ENCODE data around the gene SFXN4. TPM values are rescaled to one million over a fixed set of nuclear protein-coding genes. Genes with fewer than 3 reads are reported as not detected.
A peak's percentile ranks its signal among the peaks of the same experiment; 100 is the strongest.
"Not testable (repeated sequence)": the region's sequence is repeated elsewhere in the genome, so short reads cannot be mapped to it uniquely, and the experiment has no call there.

Gene SFXN4
- polyA plus RNA-seq, 6 donors from 2014 or later: 11.0 to 17.1 (median 13.9) TPM

DNA sequence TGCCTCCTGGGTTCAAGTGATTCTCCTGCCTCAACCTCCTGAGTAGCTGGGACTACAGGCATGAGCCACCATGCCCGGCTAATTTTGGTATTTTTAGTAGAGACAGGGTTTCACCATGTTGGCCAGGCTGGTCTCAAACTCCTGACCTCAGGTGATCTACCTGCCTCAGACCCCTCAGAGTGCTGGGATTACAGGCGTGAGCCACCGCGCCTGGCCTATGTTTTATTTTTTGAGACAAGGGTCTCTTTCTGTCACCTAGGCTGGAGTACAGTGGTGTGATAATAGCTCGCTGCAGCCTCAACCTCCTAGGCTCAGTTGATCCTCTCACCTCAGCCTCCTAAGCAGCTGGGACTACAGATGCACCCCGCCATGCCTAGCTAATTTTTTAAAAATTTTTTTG is 13.9 kb downstream of the SFXN4 start:
- H3K36me3 Mint-ChIP-seq: peaks cover 8 to 12% of the 10 kb centered on the region in 2 donors
- H3K4me1 Mint-ChIP-seq; H3K4me3 Mint-ChIP-seq; DNase-seq; H3K27me3 Mint-ChIP-seq; ATAC-seq (ENCODE audit: low read depth in 2 of 2); H3K9me3 Mint-ChIP-seq; H3K27ac Mint-ChIP-seq: not testable (repeated sequence)

DNA sequence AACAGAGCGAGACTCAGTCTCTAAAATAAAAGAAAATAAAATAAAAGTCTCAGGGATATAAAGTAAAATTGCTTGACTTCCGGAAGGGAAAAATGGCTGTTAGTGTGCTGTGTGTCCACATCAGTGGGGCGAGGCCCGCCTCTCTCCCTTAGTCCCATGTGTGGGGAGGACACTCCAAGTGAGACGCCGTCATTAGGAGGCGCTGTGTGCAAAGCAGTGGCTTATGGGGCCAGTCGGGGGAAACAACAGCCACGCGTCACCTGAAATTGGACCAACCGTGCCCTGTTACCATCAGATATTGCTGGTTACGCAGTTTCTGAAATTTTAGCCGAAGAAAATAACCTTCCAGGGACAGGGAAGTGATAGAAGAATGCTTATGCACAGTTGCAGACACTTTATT is 15.8 kb downstream of the SFXN4 start:
- no peak overlapping the region for H3K27ac Mint-ChIP-seq
- H3K4me3 Mint-ChIP-seq: no peak overlapping the region
- peaks cover 0 to 3% (median 0%) of the 10 kb centered on the region in 7 donors for H3K9me3 Mint-ChIP-seq
- DNase-seq (no peak), ATAC-seq (ENCODE audit: low read depth in 2 of 2) (no peak)
- no peaks in the 10 kb centered on the region for H3K27me3 Mint-ChIP-seq
- H3K4me1 Mint-ChIP-seq: peaks cover 0 to 3% (median 0%) of the 10 kb centered on the region in 3 donors
- H3K36me3 Mint-ChIP-seq: peaks cover 5 to 8% of the 10 kb centered on the region in 2 donors

DNA sequence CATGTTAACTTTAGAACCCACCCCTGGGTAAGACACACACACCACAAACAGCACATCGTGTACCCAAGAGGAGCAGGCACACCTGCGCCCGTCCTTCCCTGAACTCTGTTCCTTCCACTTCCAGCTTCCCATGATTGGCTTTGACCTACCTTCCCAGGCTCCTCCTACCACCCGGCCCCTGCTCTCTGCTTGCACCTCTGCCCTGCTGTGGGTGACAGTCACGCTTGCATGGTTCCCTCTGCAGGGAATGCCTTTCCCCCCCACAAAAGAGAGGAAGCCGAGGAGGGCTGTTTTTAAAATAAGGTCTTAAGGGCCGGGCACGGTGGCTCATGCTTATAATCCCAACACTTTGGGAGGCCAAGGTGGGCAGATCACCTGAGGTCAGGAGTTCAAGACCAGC is 16.4 kb downstream of the SFXN4 start:
- DNase-seq: no peak
- peak overlapping the region in 1 of 6 donors; percentile 44 for H3K27ac Mint-ChIP-seq
- ATAC-seq (ENCODE audit: low read depth in 2 of 2): no peak
- no peaks in the 10 kb centered on the region for H3K27me3 Mint-ChIP-seq
- peaks cover 0 to 3% (median 0%) of the 10 kb centered on the region in 3 donors for H3K4me1 Mint-ChIP-seq
- H3K9me3 Mint-ChIP-seq: peaks cover 0 to 3% (median 0%) of the 10 kb centered on the region in 7 donors
- H3K36me3 Mint-ChIP-seq: peaks cover 5 to 8% of the 10 kb centered on the region in 2 donors
- no peak overlapping the region for H3K4me3 Mint-ChIP-seq

DNA sequence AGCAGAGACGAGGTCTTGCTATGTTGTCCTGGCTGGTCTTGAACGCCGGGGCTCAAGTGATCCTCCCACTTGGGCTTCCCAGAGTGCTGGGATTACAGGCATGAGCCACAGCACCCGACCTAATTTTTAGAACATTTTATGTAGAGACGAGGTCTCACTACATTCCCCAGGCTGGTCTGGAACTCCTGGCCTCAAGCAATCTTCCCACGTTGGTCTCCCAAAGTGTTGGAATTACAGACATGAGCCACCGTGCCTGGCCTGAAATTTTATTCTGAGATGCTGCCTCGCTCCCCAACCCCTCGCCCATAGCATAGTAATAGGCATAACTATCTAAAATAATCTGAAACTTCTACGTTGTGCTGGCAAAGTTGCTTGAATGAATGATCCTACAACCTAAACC is 21.9 kb downstream of the SFXN4 start:
- Mint-ChIP-seq H3K27me3 (no peaks in the 10 kb centered on the region), H3K4me1 (no peaks in the 10 kb centered on the region), H3K27ac (peak overlapping the region in 1 of 6 donors; percentile 14), H3K36me3 (no peaks in the 10 kb centered on the region), H3K4me3 (no peak overlapping the region), H3K9me3 (peaks cover 0 to 1% (median 0%) of the 10 kb centered on the region in 7 donors)
- ATAC-seq (ENCODE audit: low read depth in 2 of 2): no peak
- no peak for DNase-seq

DNA sequence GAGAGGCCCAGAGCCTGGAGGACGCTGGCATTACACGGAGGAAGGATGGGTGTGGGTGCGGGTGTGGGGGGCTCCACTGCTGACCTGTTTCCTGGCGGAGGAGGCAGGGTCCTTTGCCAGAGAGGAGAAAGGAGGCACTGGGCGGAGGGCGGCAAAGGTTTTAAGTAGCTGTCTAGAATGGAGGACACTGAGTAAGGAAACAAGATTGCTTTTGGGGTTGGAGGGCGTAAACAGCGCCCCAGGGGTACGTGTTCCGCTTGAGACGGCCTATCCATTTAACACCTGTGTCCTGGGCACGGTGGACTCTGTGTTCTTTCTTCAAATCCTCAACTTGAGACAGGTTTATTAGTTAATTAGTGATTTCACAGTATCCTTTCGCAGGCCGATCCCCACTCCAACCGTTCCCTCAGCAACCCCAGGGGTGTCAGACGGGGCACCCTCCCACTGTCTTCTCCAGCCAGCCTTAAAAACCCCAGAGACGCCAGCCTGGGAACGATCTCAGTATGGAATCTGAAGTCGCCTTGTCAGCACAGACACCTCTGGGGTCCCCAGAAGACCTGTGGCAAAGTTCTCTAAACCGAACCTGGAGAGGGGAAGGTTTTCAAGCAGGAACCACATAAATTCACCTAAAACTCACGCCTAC is 24.8 kb downstream of the SFXN4 start:
- H3K4me1 Mint-ChIP-seq: no peaks in the 10 kb centered on the region
- no peak overlapping the region for H3K27ac Mint-ChIP-seq
- ATAC-seq (ENCODE audit: low read depth in 2 of 2) (no peak), DNase-seq (no peak)
- H3K27me3 Mint-ChIP-seq: no peaks in the 10 kb centered on the region
- peaks cover 0 to 1% (median 0%) of the 10 kb centered on the region in 7 donors for H3K9me3 Mint-ChIP-seq
- no peak overlapping the region for H3K4me3 Mint-ChIP-seq
- no peaks in the 10 kb centered on the region for H3K36me3 Mint-ChIP-seq

DNA sequence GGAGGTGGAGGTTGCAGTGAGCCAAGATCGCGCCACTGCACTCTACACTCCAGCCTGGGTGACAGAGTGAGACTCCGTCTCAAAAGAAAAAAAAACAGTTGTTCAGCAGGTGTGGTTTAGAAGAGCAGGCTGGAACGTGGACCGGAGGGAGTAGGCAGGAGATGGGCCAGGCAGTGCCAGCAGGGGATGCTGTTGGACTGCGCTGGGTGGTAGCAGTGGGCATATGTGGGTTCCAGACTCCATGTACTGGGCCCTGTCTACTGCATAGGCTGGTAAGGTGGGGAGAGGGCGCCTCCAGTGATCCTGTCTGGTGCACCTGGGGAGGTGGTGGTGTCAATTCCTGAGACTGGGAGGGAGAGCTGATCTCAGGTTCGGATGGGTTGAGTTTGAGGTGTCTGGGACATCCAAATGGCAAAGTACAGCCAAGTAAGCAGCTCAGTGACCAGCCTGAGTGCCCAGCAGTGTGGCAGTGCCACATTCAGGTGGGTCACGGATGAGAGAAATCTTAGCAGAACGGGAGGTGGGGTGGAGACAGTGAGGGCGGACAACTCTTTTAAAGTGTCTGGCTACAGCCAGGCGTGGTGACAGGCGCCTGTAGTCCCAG is 25.9 kb downstream of the SFXN4 start:
- Mint-ChIP-seq H3K9me3 (peaks cover 0 to 1% (median 0%) of the 10 kb centered on the region in 7 donors), H3K36me3 (no peaks in the 10 kb centered on the region), H3K4me1 (no peaks in the 10 kb centered on the region), H3K27me3 (no peaks in the 10 kb centered on the region), H3K27ac (peak overlapping the region in 3 of 6 donors; percentile 3 to 88 (median 69)), H3K4me3 (no peak overlapping the region)
- ATAC-seq (ENCODE audit: low read depth in 2 of 2): peak; percentile 55 to 65
- DNase-seq: peak; percentile 6

DNA sequence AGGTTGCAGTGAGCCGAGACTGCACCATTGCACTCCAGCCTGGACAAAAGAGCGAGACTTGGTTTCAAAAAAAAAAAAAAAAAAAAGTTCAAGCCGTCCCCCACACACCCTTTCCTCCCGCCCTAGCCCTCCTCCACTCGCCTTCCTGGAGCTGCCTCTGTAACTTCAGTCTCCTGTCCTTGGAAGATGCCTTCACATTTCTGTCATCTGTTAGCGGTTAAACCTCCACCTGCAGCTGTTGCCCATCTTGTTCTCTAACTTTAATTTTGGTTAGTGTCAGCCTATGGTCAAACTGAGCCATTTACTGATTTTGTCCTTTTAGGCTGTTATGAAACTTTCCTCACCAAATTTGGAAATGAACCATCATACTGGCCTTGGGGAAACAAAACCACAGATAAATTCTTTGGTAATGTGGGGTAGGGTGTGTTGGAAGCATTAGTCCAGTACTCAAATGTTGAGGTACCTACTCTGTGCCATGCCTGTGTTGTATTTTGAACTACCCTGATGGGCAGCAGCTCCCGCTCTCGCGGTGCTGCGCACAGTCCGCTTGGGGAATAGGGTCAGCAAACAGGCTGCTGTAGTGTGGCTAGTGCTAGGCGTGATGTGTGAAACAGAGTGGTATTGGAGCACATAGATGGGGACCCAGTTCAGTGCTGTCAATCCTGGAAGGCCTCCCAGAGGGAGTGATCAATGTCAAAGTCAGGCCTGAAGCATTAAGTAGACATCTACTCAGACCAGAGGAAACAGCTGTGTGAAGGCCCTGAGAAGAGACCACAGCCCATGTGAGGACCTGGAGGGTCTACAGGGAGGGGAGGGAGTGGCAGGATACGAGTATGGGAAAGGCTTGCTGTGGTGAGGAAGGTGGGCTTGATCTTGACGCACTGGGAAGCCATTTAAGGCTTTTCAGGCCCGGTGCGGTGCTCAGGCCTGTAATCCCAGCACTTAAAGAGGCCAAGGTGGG is 26.9 kb downstream of the SFXN4 start:
- Mint-ChIP-seq H3K27ac (peak overlapping the region in 5 of 6 donors; percentile 16 to 83 (median 54)), H3K36me3 (peaks cover 4 to 5% of the 10 kb centered on the region in 2 donors), H3K9me3 (peaks cover 0 to 1% (median 0%) of the 10 kb centered on the region in 7 donors), H3K4me1 (peaks cover 0 to 3% (median 0%) of the 10 kb centered on the region in 3 donors), H3K27me3 (no peaks in the 10 kb centered on the region), H3K4me3 (no peak overlapping the region)
- ATAC-seq (ENCODE audit: low read depth in 2 of 2): no peak
- no peak for DNase-seq

DNA sequence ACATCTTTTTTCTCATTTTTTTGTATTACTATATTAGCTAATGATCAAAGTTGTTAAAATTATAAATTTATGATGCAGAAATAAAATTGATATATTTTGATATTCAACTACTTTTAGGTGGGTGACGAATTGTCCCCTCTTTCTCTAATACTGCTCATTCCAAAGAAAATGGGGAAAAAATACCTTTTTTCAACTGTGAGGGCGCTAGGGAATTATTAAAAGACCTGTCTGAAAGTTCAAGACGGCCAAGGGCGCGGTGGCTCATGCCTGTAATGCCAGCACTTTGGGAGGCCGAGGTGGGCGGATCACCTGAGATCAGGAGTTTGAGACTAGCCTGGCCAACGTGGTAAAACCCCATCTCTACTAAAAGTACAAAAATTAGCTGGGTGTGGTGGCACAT is 27.6 kb downstream of the SFXN4 start:
- H3K27ac Mint-ChIP-seq; H3K27me3 Mint-ChIP-seq; H3K9me3 Mint-ChIP-seq; H3K4me1 Mint-ChIP-seq; ATAC-seq (ENCODE audit: low read depth in 2 of 2); DNase-seq; H3K4me3 Mint-ChIP-seq: not testable (repeated sequence)
- peaks cover 4 to 11% of the 10 kb centered on the region in 2 donors for H3K36me3 Mint-ChIP-seq

DNA sequence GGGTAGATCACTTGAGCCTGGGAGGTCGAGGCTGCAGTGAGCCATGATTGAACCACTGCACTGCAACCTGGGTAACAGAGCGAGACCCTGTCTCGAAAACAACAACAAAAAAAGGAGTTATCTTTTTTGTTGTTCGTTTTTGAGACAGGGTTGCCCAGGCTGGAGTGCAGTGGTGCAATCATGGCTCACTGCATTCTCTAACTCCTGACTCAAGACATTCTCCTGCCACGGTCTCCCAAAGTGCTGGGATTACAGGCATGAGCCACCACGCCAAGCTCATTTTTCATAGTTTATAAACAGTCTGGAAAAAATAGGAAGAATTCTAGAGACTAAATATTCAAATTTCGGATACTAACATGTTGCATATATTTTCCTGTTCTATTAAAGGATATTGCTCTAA is 29.4 kb downstream of the SFXN4 start:
- no peaks in the 10 kb centered on the region for H3K27me3 Mint-ChIP-seq
- H3K36me3 Mint-ChIP-seq: peaks cover 10 to 11% of the 10 kb centered on the region in 2 donors
- no peak overlapping the region for H3K27ac Mint-ChIP-seq
- H3K9me3 Mint-ChIP-seq: peaks cover 0 to 1% (median 0%) of the 10 kb centered on the region in 7 donors
- H3K4me3 Mint-ChIP-seq: peak overlapping the region in 1 of 8 donors; percentile 59
- ATAC-seq (ENCODE audit: low read depth in 2 of 2) (no peak), DNase-seq (no peak)
- H3K4me1 Mint-ChIP-seq: peaks cover 15 to 16% (median 16%) of the 10 kb centered on the region in 3 donors

DNA sequence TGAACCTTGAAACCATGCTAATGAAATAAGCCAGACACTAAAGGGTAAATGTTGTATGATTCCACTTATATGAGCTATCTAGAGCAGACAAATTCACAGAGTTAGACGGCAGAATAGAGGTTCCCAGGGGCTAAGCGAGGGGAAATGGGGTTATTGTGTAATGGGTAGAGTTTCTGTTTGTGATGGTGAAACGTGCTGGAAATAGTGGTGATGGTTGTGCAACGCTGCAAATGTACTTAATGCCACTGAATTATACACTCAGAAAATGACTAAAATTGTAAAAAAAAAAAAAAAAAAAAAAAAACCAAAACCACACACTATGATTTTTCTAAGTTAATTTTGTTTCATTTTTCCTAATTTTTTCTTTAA is 30.0 kb downstream of the SFXN4 start:
- peaks cover 0 to 1% (median 0%) of the 10 kb centered on the region in 7 donors for H3K9me3 Mint-ChIP-seq
- H3K4me3 Mint-ChIP-seq: no peak overlapping the region
- H3K27me3 Mint-ChIP-seq: no peaks in the 10 kb centered on the region
- DNase-seq (no peak), ATAC-seq (ENCODE audit: low read depth in 2 of 2) (no peak)
- peaks cover 10 to 11% of the 10 kb centered on the region in 2 donors for H3K36me3 Mint-ChIP-seq
- H3K27ac Mint-ChIP-seq: peak overlapping the region in 1 of 6 donors; percentile 47
- peaks cover 21 to 22% (median 21%) of the 10 kb centered on the region in 3 donors for H3K4me1 Mint-ChIP-seq

DNA sequence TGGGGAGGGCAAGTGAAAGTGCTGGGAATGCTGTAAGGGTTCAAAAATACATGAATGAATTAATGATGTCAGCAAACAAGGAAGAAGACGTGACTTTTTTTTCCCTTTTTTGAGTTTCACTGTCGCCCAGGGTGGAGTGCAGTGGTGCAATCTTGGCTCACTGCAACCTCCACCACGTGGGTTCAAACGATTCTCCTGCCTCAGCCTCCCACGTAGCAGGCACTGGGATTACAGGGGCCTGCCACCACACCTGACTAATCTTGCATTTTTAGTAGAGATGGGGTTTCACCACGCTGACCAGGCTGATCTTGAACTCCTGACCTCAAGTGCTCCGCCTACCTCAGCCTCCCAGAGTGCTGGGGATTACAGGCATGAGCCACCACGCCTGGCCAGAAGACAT is 31.6 kb downstream of the SFXN4 start:
- H3K4me3 Mint-ChIP-seq: no peak overlapping the region
- no peaks in the 10 kb centered on the region for H3K9me3 Mint-ChIP-seq
- H3K36me3 Mint-ChIP-seq: peaks cover 10 to 11% of the 10 kb centered on the region in 2 donors
- H3K27ac Mint-ChIP-seq: no peak overlapping the region
- H3K4me1 Mint-ChIP-seq: peaks cover 21 to 26% (median 24%) of the 10 kb centered on the region in 3 donors
- no peak for ATAC-seq (ENCODE audit: low read depth in 2 of 2)
- no peaks in the 10 kb centered on the region for H3K27me3 Mint-ChIP-seq
- no peak for DNase-seq

DNA sequence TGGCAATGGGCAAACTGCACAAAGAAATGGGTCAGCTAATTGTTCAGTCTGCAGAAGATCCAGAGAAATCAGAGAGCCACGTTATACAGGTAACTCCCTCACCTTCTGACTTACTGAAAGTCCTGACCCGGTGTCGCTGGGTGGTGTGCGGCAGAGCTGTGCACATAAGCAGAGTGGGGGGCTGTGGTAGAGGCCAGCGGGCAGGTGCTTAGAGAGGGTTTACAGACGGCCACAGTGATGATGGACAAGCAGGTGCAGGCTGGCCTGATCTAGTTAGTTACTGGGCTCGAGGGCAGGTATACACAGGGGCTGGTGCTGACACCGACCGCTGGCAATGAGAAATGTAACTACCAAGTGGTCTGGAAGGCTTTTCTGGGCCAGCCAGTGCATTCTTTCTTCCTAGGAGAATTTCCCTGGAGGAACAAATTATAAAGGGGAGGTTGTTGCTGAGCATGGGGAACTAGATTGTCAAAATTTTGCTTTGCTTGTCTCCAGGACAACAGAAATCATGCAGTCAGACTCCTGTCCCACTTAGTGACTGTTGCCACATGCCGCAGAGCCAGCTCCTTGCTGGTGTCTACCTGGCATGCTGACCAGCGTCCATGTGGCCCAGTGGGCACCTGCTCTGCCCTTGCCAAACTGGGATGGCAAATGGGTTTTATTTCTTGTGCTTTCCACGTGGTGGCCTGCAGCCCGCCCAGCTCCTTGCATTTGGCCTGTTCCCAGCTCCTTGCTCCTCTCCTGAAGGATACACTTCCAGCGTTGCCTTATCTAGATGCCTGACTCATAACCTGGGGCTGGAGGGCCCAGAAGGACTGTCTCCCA is 32.8 kb downstream of the SFXN4 start:
- H3K4me3 Mint-ChIP-seq: peak overlapping the region in 6 of 8 donors; percentile 3 to 82 (median 35)
- no peaks in the 10 kb centered on the region for H3K9me3 Mint-ChIP-seq
- H3K27ac Mint-ChIP-seq: peak overlapping the region in 4 of 6 donors; percentile 7 to 80 (median 50)
- peaks cover 10 to 11% of the 10 kb centered on the region in 2 donors for H3K36me3 Mint-ChIP-seq
- peaks cover 21 to 26% (median 24%) of the 10 kb centered on the region in 3 donors for H3K4me1 Mint-ChIP-seq
- ATAC-seq (ENCODE audit: low read depth in 2 of 2) (no peak), DNase-seq (no peak)
- H3K27me3 Mint-ChIP-seq: no peaks in the 10 kb centered on the region
